ENCODE results near the gene TBC1D4. TPM values are rescaled to one million over a fixed set of nuclear protein-coding genes. Genes with fewer than 3 reads are reported as not detected.

TBC1D4 gene
- total and polyA plus RNA-seq, 10 of the 15 experiments (the other 5 are each of a cell fraction or from before 2014, with no cell fraction given): 11.0 to 38.6 (median 25.5) TPM

DNA sequence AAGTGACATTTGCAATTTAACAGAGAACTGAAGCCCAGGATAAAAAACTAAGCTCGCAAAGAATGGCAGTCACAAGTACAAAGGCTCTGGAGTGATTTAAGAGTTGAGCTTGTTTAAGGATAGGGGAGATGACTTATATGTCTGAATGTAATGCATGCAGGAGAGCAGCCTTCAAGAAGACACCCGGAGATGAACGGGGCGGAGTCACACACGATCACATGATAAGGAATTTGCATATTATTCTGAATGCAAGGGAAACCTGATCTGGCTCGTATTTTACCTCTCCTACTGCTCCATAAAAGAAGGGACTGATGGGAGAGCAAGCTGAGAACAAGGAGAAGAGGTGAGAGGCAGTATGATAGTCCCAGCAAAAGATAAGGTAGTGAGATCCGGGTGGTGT, 12.9 kb downstream of the TBC1D4 start:
- Histone ChIP-seq H2AFZ (ENCODE audit: control insufficient read depth, low read depth, low read length) (no peak overlapping the region), H4K20me1 (ENCODE audit: control insufficient read depth, insufficient read depth) (no peaks in the 10 kb centered on the region), H3K4me3 (no peak overlapping the region), H3K9ac (ENCODE audit: control insufficient read depth, insufficient read depth, low read length) (no peak overlapping the region), H3K27me3 (replicated peaks in 1 of 2; ENCODE audit: control insufficient read depth in 2 of 2, insufficient read depth in 2 of 2, low read length in 1 of 2) (no peaks in the 10 kb centered on the region), H3K4me1 (ENCODE audit: control insufficient read depth, insufficient read depth, low read length) (peaks cover 4% of the 10 kb centered on the region), H3K79me2 (ENCODE audit: control insufficient read depth, insufficient read depth, low read length) (peaks cover 13% of the 10 kb centered on the region), H3K27ac (ENCODE audit: control insufficient read depth, insufficient read depth) (no peak overlapping the region), H3K36me3 (ENCODE audit: control insufficient read depth in 2 of 2, insufficient read depth in 2 of 2, low read length in 1 of 2) (no peaks in the 10 kb centered on the region), H3K9me3 (replicated peaks; ENCODE audit: control insufficient read depth, insufficient read depth, low read length) (no peaks in the 10 kb centered on the region; the same call in 2 of the 3 replicates), H3K4me2 (ENCODE audit: control insufficient read depth, insufficient read depth) (no peak overlapping the region)
- in situ Hi-C loops (cut with MboI): no loop called here
- WGBS (ENCODE audit: insufficient coverage, insufficient replicate concordance, low lambda C conversion rate, missing lambda C conversion rate): 75% methylated on average over 7 of the region's 7 CpGs
- POLR2A ChIA-PET: interaction anchor here (1.4 kb wide), 1 partner anchor 37 kb away, joined by 5 read pairs; no protein-coding TSS in a partner anchor
- SMC1A ChIA-PET (ENCODE audit: uncharacterized antibody, unreplicated experiment): interaction anchor here (0.7 to 2.2 kb wide), 7 partner anchors 8 to 97 kb away, joined by 3 to 6 read pairs (median 3); no protein-coding TSS in a partner anchor
- ATAC-seq (no peak), DNase-seq (ENCODE audit: low read depth, low spot score) (no peak), FAIRE-seq (no peak)
- CTCF ChIA-PET: interaction anchor here (1.3 to 1.8 kb wide), 3 partner anchors 8 to 53 kb away, joined by 4 to 5 read pairs (median 4); no protein-coding TSS in a partner anchor
- intact Hi-C loops (cut with micrococcal nuclease; ENCODE audit: unreplicated experiment): no loop called here
- RAD21 ChIA-PET (ENCODE audit: unreplicated experiment): interaction anchor here (1.1 to 1.8 kb wide), 3 partner anchors 10 to 81 kb away, joined by 3 to 4 read pairs (median 4); no protein-coding TSS in a partner anchor
- BruUV-seq (replicated peaks): no TSS peak
- TF ChIP-seq POU2F2 (IDR thresholded peaks at IDR 0.05; ENCODE audit: borderline replicate concordance, low read depth, low read length) (peak; percentile 19; the same call in 1 of the 3 replicates), MYB (IDR thresholded peaks at IDR 0.05; ENCODE audit: borderline replicate concordance, low read depth, low read length) (no peak)

DNA sequence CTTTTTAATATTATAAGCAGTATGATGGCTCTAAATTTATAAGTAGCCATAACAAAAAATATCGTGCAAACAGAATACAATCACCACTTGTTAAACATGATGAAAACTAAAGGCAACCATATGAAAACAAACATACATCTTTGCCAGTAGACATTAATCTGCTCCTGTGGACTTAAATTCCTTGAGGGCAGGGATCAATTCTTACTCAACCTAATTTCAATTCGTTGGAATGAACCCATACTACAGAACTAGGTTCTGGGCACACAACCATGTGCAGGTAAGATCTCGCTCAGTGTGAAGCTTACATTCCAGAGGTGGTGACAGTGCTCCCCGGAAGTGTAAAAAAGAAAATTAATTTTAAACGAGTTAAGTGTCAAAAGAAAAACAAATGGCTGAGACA, 13.4 kb downstream of the TBC1D4 start:
- no TSS peak for BruUV-seq (replicated peaks)

More for the DNA sequence above, 13.4 kb downstream of the TBC1D4 start:
- H3K9me3 ChIP-seq (replicated peaks; ENCODE audit: control insufficient read depth, insufficient read depth, low read length): no peaks in the 10 kb centered on the region; the same call in 2 of the 3 replicates
- peaks cover 13% of the 10 kb centered on the region for H3K79me2 ChIP-seq (ENCODE audit: control insufficient read depth, insufficient read depth, low read length)
- peaks cover 4% of the 10 kb centered on the region for H3K4me1 ChIP-seq (ENCODE audit: control insufficient read depth, insufficient read depth, low read length)
- H3K4me2 ChIP-seq (ENCODE audit: control insufficient read depth, insufficient read depth): no peak overlapping the region
- FAIRE-seq (no peak), ATAC-seq (no peak), DNase-seq (ENCODE audit: low read depth, low spot score) (no peak)
- no peaks in the 10 kb centered on the region for H4K20me1 ChIP-seq (ENCODE audit: control insufficient read depth, insufficient read depth)
- SMC1A ChIA-PET (ENCODE audit: uncharacterized antibody, unreplicated experiment): interaction anchor here (0.7 to 2.2 kb wide), 7 partner anchors 8 to 96 kb away, joined by 3 to 6 read pairs (median 3); partner anchors contain the start of gene TBC1D4
- RAD21 ChIA-PET (ENCODE audit: unreplicated experiment): interaction anchor here (0.9 to 1.8 kb wide), 3 partner anchors 8 to 14 kb away, joined by 3 to 4 read pairs (median 3); no protein-coding TSS in a partner anchor
- no peaks in the 10 kb centered on the region for H3K36me3 ChIP-seq (ENCODE audit: control insufficient read depth in 2 of 2, insufficient read depth in 2 of 2, low read length in 1 of 2)
- intact Hi-C loops (cut with micrococcal nuclease; ENCODE audit: unreplicated experiment) (no loop called here), in situ Hi-C loops (cut with MboI) (no loop called here)
- TF ChIP-seq NR2C2 (IDR thresholded peaks at IDR 0.05; ENCODE audit: borderline replicate concordance, control insufficient read depth, insufficient read length, low read depth) (no peak), RFX5 (IDR thresholded peaks at IDR 0.05; ENCODE audit: low read depth, low read length) (no peak), MYB (IDR thresholded peaks at IDR 0.05; ENCODE audit: borderline replicate concordance, low read depth, low read length) (no peak), ZNF384 (IDR thresholded peaks at IDR 0.05; ENCODE audit: borderline replicate concordance, low read depth, low read length) (no peak), CHD4 (IDR thresholded peaks at IDR 0.05) (no peak), SREBF1 (IDR thresholded peaks at IDR 0.05; ENCODE audit: low read length) (no peak), TCF7 (IDR thresholded peaks at IDR 0.05; ENCODE audit: borderline replicate concordance) (no peak)
- TF ChIP-seq, protein P1, sequence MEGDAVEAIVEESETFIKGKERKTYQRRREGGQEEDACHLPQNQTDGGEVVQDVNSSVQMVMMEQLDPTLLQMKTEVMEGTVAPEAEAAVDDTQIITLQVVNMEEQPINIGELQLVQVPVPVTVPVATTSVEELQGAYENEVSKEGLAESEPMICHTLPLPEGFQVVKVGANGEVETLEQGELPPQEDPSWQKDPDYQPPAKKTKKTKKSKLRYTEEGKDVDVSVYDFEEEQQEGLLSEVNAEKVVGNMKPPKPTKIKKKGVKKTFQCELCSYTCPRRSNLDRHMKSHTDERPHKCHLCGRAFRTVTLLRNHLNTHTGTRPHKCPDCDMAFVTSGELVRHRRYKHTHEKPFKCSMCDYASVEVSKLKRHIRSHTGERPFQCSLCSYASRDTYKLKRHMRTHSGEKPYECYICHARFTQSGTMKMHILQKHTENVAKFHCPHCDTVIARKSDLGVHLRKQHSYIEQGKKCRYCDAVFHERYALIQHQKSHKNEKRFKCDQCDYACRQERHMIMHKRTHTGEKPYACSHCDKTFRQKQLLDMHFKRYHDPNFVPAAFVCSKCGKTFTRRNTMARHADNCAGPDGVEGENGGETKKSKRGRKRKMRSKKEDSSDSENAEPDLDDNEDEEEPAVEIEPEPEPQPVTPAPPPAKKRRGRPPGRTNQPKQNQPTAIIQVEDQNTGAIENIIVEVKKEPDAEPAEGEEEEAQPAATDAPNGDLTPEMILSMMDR (IDR thresholded peaks at IDR 0.05 in 2 of 3, conservative IDR thresholded peaks at IDR 0.05 in 1 of 3; ENCODE audit: control insufficient read depth in 2 of 3, extremely low read depth in 1 of 3, insufficient read depth in 1 of 3, low read depth in 3 of 3, low read length in 3 of 3): no peak
- TF ChIP-seq, protein P2, sequence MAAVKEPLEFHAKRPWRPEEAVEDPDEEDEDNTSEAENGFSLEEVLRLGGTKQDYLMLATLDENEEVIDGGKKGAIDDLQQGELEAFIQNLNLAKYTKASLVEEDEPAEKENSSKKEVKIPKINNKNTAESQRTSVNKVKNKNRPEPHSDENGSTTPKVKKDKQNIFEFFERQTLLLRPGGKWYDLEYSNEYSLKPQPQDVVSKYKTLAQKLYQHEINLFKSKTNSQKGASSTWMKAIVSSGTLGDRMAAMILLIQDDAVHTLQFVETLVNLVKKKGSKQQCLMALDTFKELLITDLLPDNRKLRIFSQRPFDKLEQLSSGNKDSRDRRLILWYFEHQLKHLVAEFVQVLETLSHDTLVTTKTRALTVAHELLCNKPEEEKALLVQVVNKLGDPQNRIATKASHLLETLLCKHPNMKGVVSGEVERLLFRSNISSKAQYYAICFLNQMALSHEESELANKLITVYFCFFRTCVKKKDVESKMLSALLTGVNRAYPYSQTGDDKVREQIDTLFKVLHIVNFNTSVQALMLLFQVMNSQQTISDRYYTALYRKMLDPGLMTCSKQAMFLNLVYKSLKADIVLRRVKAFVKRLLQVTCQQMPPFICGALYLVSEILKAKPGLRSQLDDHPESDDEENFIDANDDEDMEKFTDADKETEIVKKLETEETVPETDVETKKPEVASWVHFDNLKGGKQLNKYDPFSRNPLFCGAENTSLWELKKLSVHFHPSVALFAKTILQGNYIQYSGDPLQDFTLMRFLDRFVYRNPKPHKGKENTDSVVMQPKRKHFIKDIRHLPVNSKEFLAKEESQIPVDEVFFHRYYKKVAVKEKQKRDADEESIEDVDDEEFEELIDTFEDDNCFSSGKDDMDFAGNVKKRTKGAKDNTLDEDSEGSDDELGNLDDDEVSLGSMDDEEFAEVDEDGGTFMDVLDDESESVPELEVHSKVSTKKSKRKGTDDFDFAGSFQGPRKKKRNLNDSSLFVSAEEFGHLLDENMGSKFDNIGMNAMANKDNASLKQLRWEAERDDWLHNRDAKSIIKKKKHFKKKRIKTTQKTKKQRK (IDR thresholded peaks at IDR 0.05; ENCODE audit: low read depth, low read length): no peak
- POLR2A ChIA-PET: interaction anchor here (0.6 to 1.4 kb wide), 3 partner anchors 37 to 123 kb away, joined by 3 to 5 read pairs (median 3); no protein-coding TSS in a partner anchor
- WGBS (ENCODE audit: insufficient coverage, insufficient replicate concordance, low lambda C conversion rate, missing lambda C conversion rate): 55% methylated on average over 5 of the region's 5 CpGs
- CTCF ChIA-PET: interaction anchor here (1.3 to 1.8 kb wide), 3 partner anchors 9 to 52 kb away, joined by 4 to 5 read pairs (median 4); no protein-coding TSS in a partner anchor
- no peak overlapping the region for H3K9ac ChIP-seq (ENCODE audit: control insufficient read depth, insufficient read depth, low read length)
- no peak overlapping the region for H2AFZ ChIP-seq (ENCODE audit: control insufficient read depth, low read depth, low read length)
- no peaks in the 10 kb centered on the region for H3K27me3 ChIP-seq (replicated peaks in 1 of 2; ENCODE audit: control insufficient read depth in 2 of 2, insufficient read depth in 2 of 2, low read length in 1 of 2)
- H3K4me3 ChIP-seq: no peak overlapping the region
- H3K27ac ChIP-seq (ENCODE audit: control insufficient read depth, insufficient read depth): no peak overlapping the region

Data from GM12878 (cell line).